Mononuclear cell (primary cell): Measurements from ENCODE around the gene PPP1CA. TPM values are rescaled to one million over a fixed set of nuclear protein-coding genes. Genes with fewer than 3 reads are reported as not detected.

Source experiments
- H3K27me3 ChIP-seq: 2 replicates; pipeline ENCODE4 v1.6.0; 2011; ENCODE audit warnings: low read length, control low read depth; ENCODE audit not compliant: insufficient read depth
- H3K4me1 ChIP-seq: 2 replicates; pipeline ENCODE4 v1.5.1; 2011; ENCODE audit warnings: mild to moderate bottlenecking, low read length, control low read depth; ENCODE audit not compliant: insufficient read depth
- H3K4me3 ChIP-seq: 2 replicates; pipeline ENCODE4 v1.5.1; 2011; ENCODE audit warnings: mild to moderate bottlenecking, low read length, moderate library complexity
- H3K9me3 ChIP-seq: 2 replicates; pipeline ENCODE4 v1.5.1; 2011; ENCODE audit warnings: low read depth, mild to moderate bottlenecking, control low read depth, low read length
- total RNA-seq: library from RNA; depleted of rRNA; stranded (reverse); fragments of >200 nt; gene quantifications from one replicate; pipeline ENCODE4 v1.2.3, GENCODE V29; 2012

The PPP1CA gene
- total RNA-seq, 1 donor, result 126 TPM

DNA sequence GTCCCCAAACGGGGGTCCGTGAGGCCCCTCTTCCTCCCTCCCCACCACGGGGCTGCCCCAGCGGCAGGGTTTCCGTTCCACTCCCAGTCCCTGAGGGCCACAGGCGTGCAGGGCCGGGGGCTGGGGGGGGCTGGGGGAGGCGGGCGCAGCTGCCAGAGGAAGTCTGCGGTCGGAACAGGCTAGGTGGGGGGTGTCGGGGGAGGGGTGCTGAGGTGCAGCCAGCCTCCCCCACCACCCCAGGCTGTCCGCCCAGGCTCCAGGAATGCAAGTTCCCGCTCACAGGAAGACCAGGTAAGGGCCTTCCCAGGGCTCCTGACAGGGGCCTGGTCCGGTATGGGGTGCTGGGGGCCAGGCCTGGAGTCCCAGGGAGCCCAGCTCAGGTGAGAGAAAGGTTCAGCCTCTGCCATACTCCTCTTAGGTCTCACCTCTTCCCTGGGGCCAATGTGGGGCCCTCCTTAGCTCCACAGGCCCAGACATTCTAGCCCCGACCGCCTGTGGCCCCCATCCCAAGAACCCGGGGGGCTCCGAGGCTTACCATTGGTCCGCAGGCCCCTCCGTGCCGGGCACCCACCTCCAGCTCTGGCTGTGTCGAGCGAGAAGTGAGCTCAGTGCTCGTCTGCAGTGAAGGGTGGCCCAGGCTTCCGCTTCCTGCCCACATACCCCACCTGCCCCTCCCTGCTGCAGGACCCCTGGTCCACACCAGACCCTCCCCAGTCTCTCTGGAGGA is 35.6 kb upstream of the PPP1CA start, which contains the start of gene PTPRCAP:
Gene PTPRCAP (minus strand): TSS at position 601 of the 727 bp plus-strand sequence. CDS start 63 bp downstream, at position 538.
- H3K9me3 ChIP-seq, result no peaks in the 10 kb centered on the region
- H3K4me3 ChIP-seq, result peak within 1 kb of the TSS; percentile 74
- no peaks in the 10 kb centered on the region for H3K27me3 ChIP-seq
- H3K4me1 ChIP-seq, result peaks cover 80% of the 10 kb centered on the region

DNA sequence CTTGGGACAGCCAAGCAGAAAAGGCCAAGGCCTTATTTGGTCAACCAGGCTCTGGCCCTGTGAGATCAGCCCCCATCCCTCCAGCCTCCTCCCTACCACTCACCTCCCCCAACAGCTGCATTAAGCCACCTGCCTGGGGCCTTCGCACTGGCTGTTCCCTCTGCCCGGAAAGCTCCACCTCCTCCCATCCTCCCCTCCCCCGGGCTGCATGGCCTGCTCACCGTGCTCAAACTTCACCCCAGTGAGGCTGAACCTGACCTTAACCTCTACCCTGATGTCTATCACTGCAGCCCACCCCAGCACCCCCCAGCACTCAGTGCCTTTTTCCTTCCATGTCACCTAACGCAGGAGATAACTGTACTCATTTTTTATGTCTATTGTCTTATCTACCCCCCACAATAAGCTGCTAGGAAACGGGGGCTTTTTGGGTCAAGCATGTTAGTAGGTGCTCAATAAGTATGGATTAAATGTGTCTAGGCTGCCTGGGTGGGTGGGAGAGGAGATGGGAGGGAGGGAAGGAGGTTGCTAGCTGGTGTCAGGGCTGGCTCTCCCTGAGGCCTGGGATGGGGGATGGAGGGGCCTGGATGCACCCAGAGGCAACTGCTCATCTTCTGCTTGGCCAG is 34.9 kb upstream of the PPP1CA start:
- peaks cover 79% of the 10 kb centered on the region for H3K4me1 ChIP-seq
- no peaks in the 10 kb centered on the region for H3K27me3 ChIP-seq
- no peaks in the 10 kb centered on the region for H3K9me3 ChIP-seq
- H3K4me3 ChIP-seq, result peak overlapping the region; percentile 74

DNA sequence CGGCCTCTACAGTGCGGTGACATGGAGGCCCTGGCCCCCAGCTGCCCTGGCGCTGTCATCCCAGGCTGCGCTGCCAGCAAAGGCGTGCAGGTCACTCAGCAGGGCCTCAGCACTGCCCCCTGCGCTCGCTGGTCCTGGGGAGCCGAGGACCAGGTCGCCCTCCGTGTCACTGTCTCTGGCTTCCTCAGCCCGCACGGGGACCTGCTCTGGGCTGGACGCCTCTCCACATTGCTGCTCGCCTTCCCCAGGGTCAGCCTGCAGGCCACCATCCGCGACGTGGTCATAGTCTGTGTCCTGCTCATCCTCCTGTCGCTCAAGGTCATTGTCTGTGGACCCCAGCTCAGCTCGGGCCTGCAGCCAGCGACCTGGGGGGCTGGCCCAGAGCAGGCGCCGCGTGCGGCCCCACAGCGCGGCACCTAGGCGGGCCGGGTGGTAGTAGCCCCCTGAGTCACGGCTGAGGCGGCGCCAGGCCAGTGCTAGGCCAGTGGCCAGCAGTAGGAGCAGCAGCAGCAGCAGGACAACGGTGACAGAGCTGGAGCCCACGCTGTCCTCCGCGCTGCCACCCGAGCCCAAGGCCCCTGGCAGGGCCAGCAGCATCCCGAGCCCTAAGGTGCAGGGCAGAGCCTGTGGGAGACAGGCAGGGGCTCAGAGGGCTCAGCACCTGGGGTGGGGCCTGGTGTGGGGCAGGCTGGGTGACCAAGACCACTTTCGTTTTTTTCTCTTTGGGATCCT is 34.2 kb upstream of the PPP1CA start:
- Histone ChIP-seq H3K9me3 (no peaks in the 10 kb centered on the region), H3K4me1 (peaks cover 74% of the 10 kb centered on the region), H3K4me3 (peak overlapping the region; percentile 74), H3K27me3 (no peaks in the 10 kb centered on the region)

DNA sequence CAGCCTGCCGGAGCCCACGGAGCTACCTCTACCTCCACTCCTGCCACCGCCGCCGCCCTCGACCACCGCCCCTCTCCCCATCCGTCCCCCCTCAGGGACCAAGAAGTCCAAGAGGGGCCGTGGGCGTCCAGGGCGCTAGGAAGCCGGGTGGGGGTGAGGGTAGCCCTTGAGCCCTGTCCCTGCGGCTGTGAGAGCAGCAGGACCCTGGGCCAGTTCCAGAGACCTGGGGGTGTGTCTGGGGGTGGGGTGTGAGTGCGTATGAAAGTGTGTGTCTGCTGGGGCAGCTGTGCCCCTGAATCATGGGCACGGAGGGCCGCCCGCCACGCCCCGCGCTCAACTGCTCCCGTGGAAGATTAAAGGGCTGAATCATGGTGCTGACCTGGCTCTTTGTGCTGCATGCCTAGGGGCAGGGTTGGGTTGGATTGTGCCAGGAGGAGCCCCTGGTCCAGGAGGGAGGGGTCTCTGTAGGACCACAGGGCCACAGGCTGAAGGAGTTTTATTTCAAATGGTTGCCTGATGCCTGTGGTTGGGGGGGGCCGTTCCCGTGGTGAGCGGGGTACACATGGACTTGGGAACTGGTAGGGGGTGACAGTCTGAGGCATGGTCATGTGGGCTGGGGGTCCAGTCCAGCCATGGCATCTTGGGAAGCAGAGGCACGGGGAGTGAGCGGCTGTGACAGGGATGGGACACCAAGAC is 33.5 kb upstream of the PPP1CA start:
- Histone ChIP-seq H3K4me1 (peaks cover 67% of the 10 kb centered on the region), H3K9me3 (no peaks in the 10 kb centered on the region), H3K4me3 (no peak overlapping the region), H3K27me3 (no peaks in the 10 kb centered on the region)

DNA sequence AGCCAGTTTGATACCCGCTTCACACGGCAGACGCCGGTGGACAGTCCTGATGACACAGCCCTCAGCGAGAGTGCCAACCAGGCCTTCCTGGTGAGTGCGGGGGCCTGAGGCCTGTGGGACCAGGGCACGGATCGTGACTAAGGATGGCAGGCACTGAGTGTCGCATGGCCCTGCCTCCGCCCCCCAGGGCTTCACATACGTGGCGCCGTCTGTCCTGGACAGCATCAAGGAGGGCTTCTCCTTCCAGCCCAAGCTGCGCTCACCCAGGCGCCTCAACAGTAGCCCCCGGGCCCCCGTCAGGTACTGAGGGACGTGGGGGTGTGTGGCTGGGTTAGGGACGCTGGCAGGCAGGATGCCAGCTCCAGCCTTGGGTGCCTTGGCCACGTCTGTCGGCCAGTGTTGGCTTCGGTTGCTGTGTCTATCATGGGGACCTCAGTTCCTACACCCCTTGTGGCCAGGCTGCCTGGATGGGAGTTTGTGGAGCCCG is 32.8 kb upstream of the PPP1CA start:
- H3K27me3 ChIP-seq, result no peaks in the 10 kb centered on the region
- H3K4me1 ChIP-seq, result peaks cover 65% of the 10 kb centered on the region
- no peaks in the 10 kb centered on the region for H3K9me3 ChIP-seq
- no peak overlapping the region for H3K4me3 ChIP-seq

DNA sequence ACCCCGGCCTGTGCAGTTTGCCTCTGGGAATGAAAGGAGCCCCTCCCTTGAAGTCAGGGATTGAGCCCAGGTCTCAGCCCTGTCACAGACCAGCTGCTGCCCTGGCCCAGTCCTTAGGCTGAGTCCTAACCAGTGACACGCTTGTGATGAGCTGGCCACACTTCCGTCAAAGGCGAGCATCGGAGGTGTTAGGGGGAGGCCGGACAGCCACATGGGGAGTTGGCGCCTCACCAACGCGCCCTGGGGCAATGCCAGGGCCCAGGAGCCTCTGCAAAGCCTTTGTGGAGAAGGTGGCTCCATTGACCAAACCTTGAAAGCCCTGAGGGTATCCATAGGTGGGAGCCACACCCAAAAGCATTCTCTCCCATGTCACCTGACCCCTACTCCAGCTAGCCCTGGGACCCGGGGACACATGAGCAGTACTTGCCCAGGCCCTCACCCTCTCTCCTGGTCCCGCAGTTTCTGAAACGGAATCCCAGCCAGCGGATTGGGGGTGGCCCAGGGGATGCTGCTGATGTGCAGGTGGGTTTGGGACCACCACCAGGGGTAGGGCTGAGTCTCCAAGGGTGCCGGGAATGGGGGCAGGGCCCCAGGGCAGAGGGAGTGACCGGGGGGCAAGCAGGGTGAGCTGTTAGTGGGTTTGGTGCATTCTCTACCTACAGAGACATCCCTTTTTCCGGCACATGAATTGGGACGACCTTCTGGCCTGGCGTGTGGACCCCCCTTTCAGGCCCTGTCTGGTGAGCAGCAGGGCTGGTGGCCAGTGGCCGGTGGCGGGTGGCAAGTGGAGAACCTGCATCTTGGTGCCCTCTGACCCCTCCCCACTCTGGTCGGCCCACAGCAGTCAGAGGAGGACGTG is 32.1 kb upstream of the PPP1CA start:
- Histone ChIP-seq H3K4me3 (no peak overlapping the region), H3K4me1 (peaks cover 65% of the 10 kb centered on the region), H3K27me3 (no peaks in the 10 kb centered on the region), H3K9me3 (no peaks in the 10 kb centered on the region)

DNA sequence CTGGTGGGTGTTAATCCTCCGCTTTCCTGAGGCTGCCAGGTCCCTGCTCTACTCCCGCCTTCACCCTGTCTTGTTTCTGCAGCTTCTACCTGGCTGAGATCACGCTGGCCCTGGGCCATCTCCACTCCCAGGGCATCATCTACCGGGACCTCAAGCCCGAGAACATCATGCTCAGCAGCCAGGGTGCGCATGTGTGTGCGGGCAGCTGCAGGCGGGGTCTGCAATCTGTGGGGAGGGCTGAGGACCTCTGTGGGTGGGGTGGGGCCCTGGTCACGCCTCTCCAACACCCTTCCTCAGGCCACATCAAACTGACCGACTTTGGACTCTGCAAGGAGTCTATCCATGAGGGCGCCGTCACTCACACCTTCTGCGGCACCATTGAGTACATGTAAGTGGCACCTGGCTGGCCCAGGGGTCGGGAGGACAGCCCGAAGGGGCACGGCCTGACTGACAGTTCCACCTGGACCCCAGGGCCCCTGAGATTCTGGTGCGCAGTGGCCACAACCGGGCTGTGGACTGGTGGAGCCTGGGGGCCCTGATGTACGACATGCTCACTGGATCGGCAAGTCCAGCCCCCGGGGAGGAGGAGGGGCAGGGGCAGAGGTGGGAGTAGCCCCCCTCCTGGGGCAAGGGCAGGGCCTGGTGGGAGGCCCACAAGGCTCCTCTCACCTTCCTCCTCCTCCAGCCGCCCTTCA is 31.1 kb upstream of the PPP1CA start:
- H3K9me3 ChIP-seq, result no peaks in the 10 kb centered on the region
- peaks cover 61% of the 10 kb centered on the region for H3K4me1 ChIP-seq
- no peaks in the 10 kb centered on the region for H3K27me3 ChIP-seq
- no peak overlapping the region for H3K4me3 ChIP-seq

DNA sequence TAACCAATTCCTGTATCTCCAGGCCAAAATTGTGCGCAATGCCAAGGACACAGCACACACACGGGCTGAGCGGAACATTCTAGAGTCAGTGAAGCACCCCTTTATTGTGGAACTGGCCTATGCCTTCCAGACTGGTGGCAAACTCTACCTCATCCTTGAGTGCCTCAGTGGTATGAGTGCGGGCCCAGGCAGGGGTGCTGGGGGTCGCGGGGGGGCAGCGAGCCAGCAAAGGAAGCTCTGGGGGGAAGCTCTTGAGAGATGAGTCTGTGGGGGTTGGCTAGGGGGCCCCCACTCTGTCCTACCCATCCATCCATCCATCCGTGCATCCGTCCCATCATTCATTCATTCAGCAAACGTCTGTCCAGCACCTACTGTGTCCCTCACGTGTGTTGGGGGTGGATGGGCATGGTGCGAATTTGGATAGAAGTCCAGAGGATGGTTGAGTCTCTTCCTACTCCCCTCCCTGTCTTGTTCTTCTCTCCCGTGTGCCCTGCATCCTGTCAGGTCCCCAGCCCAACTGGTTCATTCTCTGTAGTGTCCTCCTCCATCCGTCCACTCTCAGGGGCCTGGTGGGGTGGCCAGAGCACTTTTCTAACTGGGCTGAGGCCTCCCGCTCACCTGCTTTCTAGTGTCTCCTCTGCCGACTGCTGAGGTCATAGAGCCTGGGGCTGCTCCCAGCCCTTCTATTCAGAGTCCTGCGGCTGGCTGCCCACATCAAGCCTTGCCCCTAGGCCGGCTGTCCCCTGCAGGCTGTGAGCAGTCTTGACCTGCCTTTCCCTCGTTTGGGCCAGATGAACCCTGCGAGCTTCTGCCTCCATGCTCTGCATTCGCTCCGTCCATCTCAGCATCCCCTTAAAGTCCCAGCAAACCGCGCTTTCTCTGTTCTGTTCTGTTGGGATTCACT is 29.9 kb upstream of the PPP1CA start:
- no peaks in the 10 kb centered on the region for H3K9me3 ChIP-seq
- H3K27me3 ChIP-seq, result no peaks in the 10 kb centered on the region
- no peak overlapping the region for H3K4me3 ChIP-seq
- peaks cover 65% of the 10 kb centered on the region for H3K4me1 ChIP-seq

DNA sequence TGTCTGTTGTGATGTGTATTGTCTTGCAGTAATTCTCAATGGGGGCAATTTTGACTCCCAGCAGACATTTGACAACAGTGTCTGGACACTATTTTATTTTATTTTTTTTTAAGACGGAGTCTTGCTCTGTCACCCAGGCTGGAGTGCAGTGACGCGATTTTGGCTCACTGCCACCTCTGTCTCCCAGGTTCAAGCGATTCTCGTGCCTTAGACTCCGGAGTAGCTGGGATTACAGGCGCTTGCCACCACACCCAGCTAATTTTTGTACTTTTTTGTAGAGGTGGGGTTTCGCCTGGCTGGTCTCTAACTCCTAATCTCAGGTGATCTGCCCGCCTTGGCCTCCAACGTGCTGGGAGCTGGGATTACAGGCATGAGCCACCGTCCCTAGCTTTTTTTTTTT is 28.1 kb upstream of the PPP1CA start:
- H3K27me3 ChIP-seq, result no peaks in the 10 kb centered on the region
- no peaks in the 10 kb centered on the region for H3K9me3 ChIP-seq
- peaks cover 46% of the 10 kb centered on the region for H3K4me1 ChIP-seq
- H3K4me3 ChIP-seq, result no peak overlapping the region

DNA sequence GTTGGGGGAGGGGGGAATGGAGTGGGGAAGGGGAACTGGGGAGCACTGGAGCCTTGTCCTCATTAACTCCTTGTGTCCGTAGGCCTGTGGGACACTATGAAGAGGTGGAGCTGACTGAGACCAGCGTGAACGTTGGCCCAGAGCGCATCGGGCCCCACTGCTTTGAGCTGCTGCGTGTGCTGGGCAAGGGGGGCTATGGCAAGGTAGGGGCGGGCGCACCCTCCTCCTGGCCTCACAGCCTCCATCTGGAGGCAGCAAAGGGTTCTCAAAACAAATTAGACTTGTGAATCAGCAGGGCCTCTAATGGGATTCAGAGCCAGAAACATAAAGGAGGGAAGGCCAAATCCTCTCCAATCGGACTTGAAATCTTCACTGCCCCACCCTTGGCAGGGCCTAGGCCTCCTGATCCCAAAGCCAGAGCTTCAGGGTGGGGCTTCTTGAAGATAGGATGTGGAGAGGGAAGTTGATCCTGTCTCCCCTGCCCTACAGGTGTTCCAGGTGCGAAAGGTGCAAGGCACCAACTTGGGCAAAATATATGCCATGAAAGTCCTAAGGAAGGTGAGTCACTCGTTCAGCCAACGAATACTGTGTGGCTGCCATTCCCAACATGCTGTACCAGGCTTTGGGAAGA is 27.5 kb upstream of the PPP1CA start:
- H3K4me1 ChIP-seq, result peaks cover 40% of the 10 kb centered on the region
- no peaks in the 10 kb centered on the region for H3K27me3 ChIP-seq
- H3K9me3 ChIP-seq, result no peaks in the 10 kb centered on the region
- H3K4me3 ChIP-seq, result peak overlapping the region; percentile 97

DNA sequence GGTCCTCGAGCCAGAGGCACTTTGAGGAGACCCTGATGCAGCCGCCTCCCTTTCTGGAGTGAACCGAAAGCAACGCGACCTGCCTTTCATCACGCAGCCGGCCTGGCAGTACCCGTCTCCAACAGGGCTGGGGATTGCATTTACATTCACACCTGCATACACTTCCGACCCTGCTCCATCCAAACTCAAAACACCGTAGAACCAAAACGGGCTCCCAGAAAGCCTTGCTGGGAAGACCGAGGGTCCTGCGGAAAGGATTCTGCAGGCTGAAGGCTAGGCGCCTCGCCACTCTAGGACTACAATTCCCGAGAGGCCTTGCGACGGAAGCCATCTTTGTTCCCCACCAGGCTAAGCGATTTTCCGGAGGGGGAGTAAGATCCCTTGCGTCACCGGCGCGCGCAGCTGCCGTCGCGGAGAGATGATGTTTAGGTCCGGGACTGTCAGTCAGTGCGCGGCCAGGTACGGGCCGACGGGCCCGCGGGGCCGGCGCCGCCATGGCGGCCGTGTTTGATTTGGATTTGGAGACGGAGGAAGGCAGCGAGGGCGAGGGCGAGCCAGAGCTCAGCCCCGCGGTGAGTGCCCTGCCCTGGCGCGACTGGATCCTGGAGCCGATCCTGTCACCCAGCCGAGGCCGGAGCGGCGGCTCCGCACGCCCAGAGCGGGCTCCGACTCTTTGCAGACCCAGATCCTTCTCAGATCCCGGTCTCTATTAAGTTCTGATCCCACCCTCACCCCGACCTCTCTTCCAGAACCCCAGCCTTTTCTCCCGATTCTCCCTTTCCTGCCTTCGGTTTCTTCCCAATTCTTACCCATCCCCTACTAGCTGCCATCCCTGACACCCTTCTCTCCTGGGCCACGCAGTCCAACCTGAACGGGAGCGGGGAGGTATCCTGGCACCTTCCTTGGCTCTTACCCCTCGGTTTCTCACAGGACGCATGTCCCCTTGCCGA is 26.7 kb upstream of the PPP1CA start, which contains the start of gene RPS6KB2:
Gene RPS6KB2 (plus strand): TSS at position 443 of the 950 bp plus-strand sequence. CDS start 52 bp downstream, at position 495.
- Histone ChIP-seq H3K4me1 (peaks cover 32% of the 10 kb centered on the region), H3K27me3 (no peaks in the 10 kb centered on the region), H3K4me3 (peak within 1 kb of the TSS; percentile 97), H3K9me3 (no peaks in the 10 kb centered on the region)
